ENCODE results near the gene PVRIG. TPM values are rescaled to one million over a fixed set of nuclear protein-coding genes. Genes with fewer than 3 reads are reported as not detected.
"Not testable (repeated sequence)": the region's sequence is repeated elsewhere in the genome, so short reads cannot be mapped to it uniquely, and the experiment has no call there.

Gene PVRIG
- polyA plus RNA-seq, 1 donor = 1.5 TPM

DNA sequence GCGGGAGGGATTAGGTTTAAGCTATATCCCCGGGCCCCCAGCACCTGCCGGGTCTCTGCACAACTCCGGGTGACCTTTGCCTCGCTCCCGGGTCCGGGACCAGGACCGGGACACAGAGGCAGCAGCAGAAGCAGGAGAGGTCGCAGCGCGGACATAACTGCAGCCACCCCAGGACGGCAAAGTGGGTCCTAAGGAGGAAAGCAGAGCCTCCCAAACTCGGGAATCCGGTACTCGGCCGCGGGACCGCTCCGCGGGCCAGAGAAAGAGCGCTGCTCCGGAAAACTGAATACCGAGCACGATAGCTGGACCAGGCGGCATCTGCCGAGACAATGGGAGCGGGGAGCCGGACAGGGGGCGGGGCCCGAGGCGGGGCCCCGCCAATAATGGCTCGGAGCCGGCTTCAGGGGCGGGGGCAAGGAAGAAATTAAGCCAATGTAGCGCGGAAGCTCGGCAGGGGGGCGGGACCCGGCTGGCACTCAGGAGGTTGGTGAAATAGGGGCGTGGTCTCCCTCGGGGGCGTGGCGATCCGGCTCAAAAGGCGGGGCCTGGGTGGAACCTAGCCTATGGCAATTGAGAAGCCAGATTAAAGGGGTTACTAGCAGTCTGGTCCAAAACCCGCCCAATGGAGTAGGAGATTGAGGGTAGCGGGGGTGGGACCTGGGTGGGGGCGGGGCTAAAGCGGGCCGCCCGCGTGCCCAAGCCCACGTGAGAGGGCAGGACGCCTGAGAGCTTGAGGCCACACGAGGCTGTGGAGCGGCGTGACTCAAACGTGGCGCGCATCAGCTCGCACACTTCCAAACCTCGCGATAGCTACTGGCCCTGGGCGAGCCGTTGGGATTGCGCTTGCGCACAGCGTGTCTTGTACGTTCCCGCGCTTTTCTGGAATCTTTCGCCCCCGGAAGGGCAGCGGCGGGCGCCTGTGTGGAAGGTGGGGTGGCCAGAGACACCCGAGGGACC is 42.4 kb upstream of the PVRIG start, which contains the start of the genes GPC2 and STAG3:
Gene GPC2, minus strand, starts transcription at position 337 of the 957 bp plus-strand sequence. Its CDS starts 182 bp downstream, at position 155.
Gene STAG3, plus strand, starts transcription at position 874 of the 957 bp plus-strand sequence. CDS start 2,639 bp downstream, outside the sequence.
- WGBS (ENCODE audit: insufficient coverage, low lambda C conversion rate) = no CpG with 5 or more reads among the region's 78 CpGs
- peak; percentile 89 to 91 for DNase-seq
- Histone ChIP-seq H3K27ac (ENCODE audit: low read length) (no peak within 1 kb of the TSS), H3K9me3 (ENCODE audit: control insufficient read depth, low read depth, low read length) (peaks cover 10% of the 10 kb centered on the region), H3K4me3 (ENCODE audit: low read length) (peak within 1 kb of the TSS; percentile 59), H3K27me3 (ENCODE audit: control insufficient read depth, insufficient read depth, low read length) (peaks cover 17% of the 10 kb centered on the region), H3K36me3 (ENCODE audit: control insufficient read depth, insufficient read depth, low read length) (no peaks in the 10 kb centered on the region), H3K4me1 (ENCODE audit: control insufficient read depth, insufficient read depth, low read length) (peaks cover 5% of the 10 kb centered on the region)

DNA sequence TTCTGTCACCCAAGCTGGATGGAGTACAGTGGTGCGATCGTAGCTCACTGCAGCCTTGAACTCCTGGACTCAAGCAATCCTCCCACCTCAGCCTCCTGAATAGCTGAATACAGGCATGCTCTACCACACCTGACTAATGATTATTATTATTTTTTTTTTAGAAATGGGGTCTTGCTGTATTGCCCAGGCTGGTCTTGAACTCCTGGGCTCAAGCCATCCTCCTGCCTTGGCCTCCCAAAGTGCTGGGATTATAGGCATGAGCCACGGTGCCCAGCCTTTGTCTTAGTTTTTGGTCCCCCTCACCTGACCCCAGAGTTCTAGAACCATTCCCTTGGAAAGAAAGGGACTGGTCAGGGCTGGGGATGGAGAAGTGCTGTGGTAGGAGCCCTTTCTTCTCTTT is 39.7 kb upstream of the PVRIG start:
- not testable (repeated sequence) for H3K36me3 ChIP-seq (ENCODE audit: control insufficient read depth, insufficient read depth, low read length)
- H3K27me3 ChIP-seq (ENCODE audit: control insufficient read depth, insufficient read depth, low read length) = peaks cover 17% of the 10 kb centered on the region

DNA sequence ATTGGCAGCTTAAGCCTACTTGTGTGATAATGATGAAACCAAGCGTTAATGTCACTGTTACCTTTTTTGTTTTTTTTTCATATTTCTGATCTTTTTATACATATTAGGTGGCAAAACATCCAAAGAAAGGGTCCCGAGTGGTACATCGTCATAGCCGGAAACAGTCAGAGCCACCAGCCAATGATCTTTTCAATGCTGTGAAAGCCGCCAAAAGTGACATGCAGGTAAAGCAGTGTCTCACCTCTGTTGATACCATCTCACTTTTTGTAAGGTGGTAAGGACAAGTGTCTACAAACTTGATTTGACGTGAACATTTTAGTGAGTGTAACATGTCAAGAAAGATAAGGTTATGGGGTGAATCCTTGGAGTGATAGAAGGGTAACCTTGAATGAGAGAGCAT is 37.1 kb upstream of the PVRIG start:
- H3K4me1 ChIP-seq (ENCODE audit: control insufficient read depth, insufficient read depth, low read length); H3K27ac ChIP-seq (ENCODE audit: low read length); DNase-seq; H3K9me3 ChIP-seq (ENCODE audit: control insufficient read depth, low read depth, low read length); H3K36me3 ChIP-seq (ENCODE audit: control insufficient read depth, insufficient read depth, low read length); H3K4me3 ChIP-seq (ENCODE audit: low read length): not testable (repeated sequence)
- 80% methylated on average over 1 of the region's 6 CpGs for WGBS (ENCODE audit: insufficient coverage, low lambda C conversion rate)
- peaks cover 12% of the 10 kb centered on the region for H3K27me3 ChIP-seq (ENCODE audit: control insufficient read depth, insufficient read depth, low read length)

More for the DNA sequence above, 39.7 kb upstream of the PVRIG start:
- H3K27ac ChIP-seq (ENCODE audit: low read length); DNase-seq; H3K4me1 ChIP-seq (ENCODE audit: control insufficient read depth, insufficient read depth, low read length); H3K4me3 ChIP-seq (ENCODE audit: low read length); H3K9me3 ChIP-seq (ENCODE audit: control insufficient read depth, low read depth, low read length): not testable (repeated sequence)
- no CpG with 5 or more reads among the region's 3 CpGs for WGBS (ENCODE audit: insufficient coverage, low lambda C conversion rate)

DNA sequence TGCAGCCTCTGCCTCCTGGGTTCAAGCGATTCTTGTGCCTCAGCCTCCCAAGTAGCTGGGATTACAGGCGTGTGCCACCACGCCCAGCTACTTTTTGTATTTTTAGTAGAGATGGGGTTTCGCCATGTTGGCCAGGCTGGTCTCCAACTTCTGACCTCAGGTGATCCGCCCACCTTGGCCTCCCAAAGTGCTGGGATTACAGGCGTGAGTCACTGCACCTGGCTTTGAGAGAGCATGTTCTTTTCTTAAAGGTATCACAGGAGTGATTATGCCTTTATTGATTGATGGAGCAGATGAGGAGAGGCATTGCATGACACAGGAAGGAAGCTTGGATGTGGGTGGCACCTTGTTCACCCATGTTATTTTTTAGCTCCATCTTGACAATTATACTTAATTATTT is 36.7 kb upstream of the PVRIG start:
- not testable (repeated sequence) for H3K9me3 ChIP-seq (ENCODE audit: control insufficient read depth, low read depth, low read length); DNase-seq; H3K27me3 ChIP-seq (ENCODE audit: control insufficient read depth, insufficient read depth, low read length); H3K27ac ChIP-seq (ENCODE audit: low read length); H3K4me1 ChIP-seq (ENCODE audit: control insufficient read depth, insufficient read depth, low read length); H3K36me3 ChIP-seq (ENCODE audit: control insufficient read depth, insufficient read depth, low read length); H3K4me3 ChIP-seq (ENCODE audit: low read length)
- no CpG with 5 or more reads among the region's 6 CpGs for WGBS (ENCODE audit: insufficient coverage, low lambda C conversion rate)

DNA sequence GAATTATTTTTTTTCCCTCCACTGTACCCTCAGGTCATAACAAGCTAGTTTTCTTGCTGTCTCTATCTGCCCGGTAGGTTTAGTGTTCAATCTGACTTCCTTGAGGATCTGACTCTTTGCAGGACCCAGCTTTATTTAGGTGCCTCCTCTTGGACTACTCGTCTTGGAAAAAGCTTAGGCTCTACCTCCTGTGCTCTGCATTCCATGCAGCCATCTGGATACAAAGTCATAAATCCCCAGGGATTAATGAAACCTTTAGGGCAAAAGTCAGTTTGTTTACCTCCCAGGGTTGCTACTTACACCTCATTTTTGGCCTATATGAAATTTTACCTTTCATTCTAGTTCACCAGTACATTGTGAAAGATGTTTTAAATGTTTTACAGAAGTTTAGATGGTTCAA is 34.0 kb upstream of the PVRIG start:
- no peak for DNase-seq
- no peak overlapping the region for H3K27ac ChIP-seq (ENCODE audit: low read length)
- H3K4me3 ChIP-seq (ENCODE audit: low read length) = no peak overlapping the region
- WGBS (ENCODE audit: insufficient coverage, low lambda C conversion rate) = no CpG with 5 or more reads among the region's 2 CpGs
- no peaks in the 10 kb centered on the region for H3K27me3 ChIP-seq (ENCODE audit: control insufficient read depth, insufficient read depth, low read length)
- no peaks in the 10 kb centered on the region for H3K4me1 ChIP-seq (ENCODE audit: control insufficient read depth, insufficient read depth, low read length)
- no peaks in the 10 kb centered on the region for H3K36me3 ChIP-seq (ENCODE audit: control insufficient read depth, insufficient read depth, low read length)
- no peaks in the 10 kb centered on the region for H3K9me3 ChIP-seq (ENCODE audit: control insufficient read depth, low read depth, low read length)

DNA sequence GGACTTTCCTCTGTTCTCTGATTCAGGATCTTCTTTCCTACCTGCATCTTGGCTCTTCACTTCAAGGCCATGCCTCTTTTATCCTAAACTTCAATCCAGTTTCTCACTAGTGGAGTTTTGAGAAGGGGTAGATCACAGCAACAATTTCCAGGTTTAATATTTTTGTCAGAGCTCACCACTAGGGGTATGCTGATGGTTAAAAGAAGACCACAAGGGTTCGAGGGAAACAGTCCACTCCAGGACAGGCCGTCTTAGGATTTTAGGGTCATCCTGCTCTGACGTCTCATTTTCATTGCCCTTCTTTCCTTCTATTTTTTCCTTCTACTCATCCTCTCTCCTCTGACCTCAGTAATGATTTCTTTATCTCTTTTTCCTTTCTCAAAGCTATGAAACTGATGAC is 30.7 kb upstream of the PVRIG start:
- Histone ChIP-seq H3K9me3 (ENCODE audit: control insufficient read depth, low read depth, low read length) (no peaks in the 10 kb centered on the region), H3K27me3 (ENCODE audit: control insufficient read depth, insufficient read depth, low read length) (no peaks in the 10 kb centered on the region), H3K36me3 (ENCODE audit: control insufficient read depth, insufficient read depth, low read length) (no peaks in the 10 kb centered on the region), H3K4me1 (ENCODE audit: control insufficient read depth, insufficient read depth, low read length) (no peaks in the 10 kb centered on the region), H3K4me3 (ENCODE audit: low read length) (no peak overlapping the region), H3K27ac (ENCODE audit: low read length) (no peak overlapping the region)
- DNase-seq = no peak
- no CpG with 5 or more reads among the region's 3 CpGs for WGBS (ENCODE audit: insufficient coverage, low lambda C conversion rate)

DNA sequence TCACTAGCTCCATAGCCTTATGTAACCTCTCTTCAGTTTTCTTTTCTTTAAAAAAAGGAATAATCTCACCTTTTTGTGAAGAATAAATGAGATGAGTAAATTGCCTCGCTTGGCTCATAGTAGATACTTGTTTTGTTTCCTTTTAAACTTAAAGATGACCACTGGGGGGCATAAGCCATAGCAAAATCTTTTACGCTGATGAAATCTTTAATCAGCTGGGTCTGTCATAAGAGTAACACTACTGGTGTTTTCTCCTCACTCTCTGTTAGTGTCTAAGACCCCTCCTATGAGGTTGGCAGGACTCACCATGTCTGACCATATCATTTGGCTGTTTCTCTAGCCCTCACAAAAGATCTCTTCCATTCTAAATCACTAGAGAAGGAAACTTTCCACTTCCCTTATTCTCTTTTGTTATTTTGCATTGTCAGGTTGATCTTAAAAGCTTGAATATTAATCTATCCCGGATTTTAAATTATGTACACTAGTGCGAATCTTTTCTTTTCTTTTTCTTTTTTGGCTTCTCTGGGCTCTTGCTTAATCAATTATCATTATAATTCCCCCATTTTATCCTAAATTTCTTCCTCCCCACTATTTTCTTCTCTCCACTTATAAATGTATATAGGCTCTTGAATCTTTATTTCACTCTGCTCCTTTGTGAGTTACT is 29.6 kb upstream of the PVRIG start:
- WGBS (ENCODE audit: insufficient coverage, low lambda C conversion rate) = 93% methylated on average over 2 of the region's 4 CpGs
- Histone ChIP-seq H3K4me1 (ENCODE audit: control insufficient read depth, insufficient read depth, low read length) (no peaks in the 10 kb centered on the region), H3K4me3 (ENCODE audit: low read length) (no peak overlapping the region), H3K27ac (ENCODE audit: low read length) (no peak overlapping the region), H3K27me3 (ENCODE audit: control insufficient read depth, insufficient read depth, low read length) (no peaks in the 10 kb centered on the region), H3K9me3 (ENCODE audit: control insufficient read depth, low read depth, low read length) (no peaks in the 10 kb centered on the region), H3K36me3 (ENCODE audit: control insufficient read depth, insufficient read depth, low read length) (no peaks in the 10 kb centered on the region)
- DNase-seq = no peak

DNA sequence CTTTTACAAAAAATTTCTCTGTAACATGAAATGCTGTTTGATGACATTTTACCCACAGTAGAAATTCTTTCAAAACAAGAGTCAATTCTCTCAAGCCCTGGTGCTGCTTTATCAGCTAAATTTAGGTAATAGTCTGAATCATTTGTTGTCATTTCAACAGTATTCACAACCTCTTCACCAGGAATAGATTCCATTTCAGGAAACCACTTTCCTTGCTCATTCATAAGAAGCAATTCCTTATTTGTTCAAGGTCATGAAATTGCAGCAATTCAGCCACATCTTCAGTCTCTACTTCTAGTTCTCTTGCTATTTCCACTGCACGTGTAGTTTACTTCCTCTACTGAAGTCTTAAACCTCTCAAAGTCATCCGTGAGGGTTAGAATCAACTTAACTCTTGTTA is 28.0 kb upstream of the PVRIG start:
- no peak overlapping the region for H3K27ac ChIP-seq (ENCODE audit: low read length)
- no peak overlapping the region for H3K4me3 ChIP-seq (ENCODE audit: low read length)
- DNase-seq = no peak
- H3K4me1 ChIP-seq (ENCODE audit: control insufficient read depth, insufficient read depth, low read length) = no peaks in the 10 kb centered on the region
- 50% methylated on average over 2 of the region's 2 CpGs for WGBS (ENCODE audit: insufficient coverage, low lambda C conversion rate)
- H3K9me3 ChIP-seq (ENCODE audit: control insufficient read depth, low read depth, low read length) = no peaks in the 10 kb centered on the region
- H3K36me3 ChIP-seq (ENCODE audit: control insufficient read depth, insufficient read depth, low read length) = no peaks in the 10 kb centered on the region
- H3K27me3 ChIP-seq (ENCODE audit: control insufficient read depth, insufficient read depth, low read length) = no peaks in the 10 kb centered on the region

DNA sequence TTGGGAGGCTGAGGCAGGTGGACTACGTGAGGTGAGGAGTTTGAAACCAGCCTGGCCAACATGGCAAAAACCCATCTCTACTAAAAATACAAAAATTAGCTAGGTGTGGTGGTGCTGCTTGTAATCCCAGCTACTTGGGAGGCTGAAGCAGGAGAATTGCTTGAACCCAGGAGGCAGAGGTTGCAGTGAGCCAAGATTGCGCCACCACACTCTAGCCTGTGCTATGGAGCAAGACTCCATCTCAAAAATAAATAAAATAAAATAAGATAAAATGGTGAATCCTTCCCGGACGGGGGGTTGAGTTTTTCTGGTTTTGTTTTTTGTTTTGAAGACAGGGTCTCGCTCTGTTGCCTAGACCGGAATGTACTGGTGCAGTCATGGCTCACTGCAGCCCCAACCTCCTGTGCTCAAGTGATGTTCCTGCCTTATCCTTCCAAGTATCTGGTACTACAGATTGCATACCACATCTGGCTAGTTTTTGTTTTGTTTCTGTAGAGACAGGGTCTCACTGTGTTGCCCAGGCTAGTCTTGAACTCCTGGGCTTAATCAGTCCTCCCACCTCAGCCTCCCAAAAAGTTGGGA is 27.4 kb upstream of the PVRIG start:
- not testable (repeated sequence) for H3K36me3 ChIP-seq (ENCODE audit: control insufficient read depth, insufficient read depth, low read length); H3K9me3 ChIP-seq (ENCODE audit: control insufficient read depth, low read depth, low read length); H3K4me1 ChIP-seq (ENCODE audit: control insufficient read depth, insufficient read depth, low read length); DNase-seq; H3K27me3 ChIP-seq (ENCODE audit: control insufficient read depth, insufficient read depth, low read length); H3K4me3 ChIP-seq (ENCODE audit: low read length); H3K27ac ChIP-seq (ENCODE audit: low read length)
- WGBS (ENCODE audit: insufficient coverage, low lambda C conversion rate) = 100% methylated on average over 4 of the region's 6 CpGs

DNA sequence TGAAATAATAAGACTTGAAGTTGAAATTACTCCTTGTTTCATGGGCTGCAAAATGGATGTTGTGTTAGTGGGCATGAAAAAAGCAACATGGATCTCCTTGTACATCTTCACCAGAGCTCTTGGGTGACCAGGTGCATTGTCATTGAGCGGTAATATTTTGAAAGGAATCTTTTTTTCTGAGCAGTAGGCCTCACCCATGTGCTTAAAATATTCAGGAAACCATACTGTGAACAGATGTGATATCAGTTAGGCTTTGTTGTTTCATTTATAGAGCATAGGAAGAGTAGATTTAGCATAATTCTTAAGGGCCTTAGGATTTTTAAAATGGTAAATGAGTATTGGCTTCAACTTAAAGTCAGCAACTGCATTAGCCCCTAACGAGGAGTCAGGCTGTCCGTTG is 26.8 kb upstream of the PVRIG start:
- Histone ChIP-seq H3K4me3 (ENCODE audit: low read length) (no peak overlapping the region), H3K27me3 (ENCODE audit: control insufficient read depth, insufficient read depth, low read length) (no peaks in the 10 kb centered on the region), H3K9me3 (ENCODE audit: control insufficient read depth, low read depth, low read length) (no peaks in the 10 kb centered on the region), H3K4me1 (ENCODE audit: control insufficient read depth, insufficient read depth, low read length) (no peaks in the 10 kb centered on the region), H3K36me3 (ENCODE audit: control insufficient read depth, insufficient read depth, low read length) (no peaks in the 10 kb centered on the region), H3K27ac (ENCODE audit: low read length) (no peak overlapping the region)
- no CpG with 5 or more reads among the region's 3 CpGs for WGBS (ENCODE audit: insufficient coverage, low lambda C conversion rate)
- DNase-seq = no peak

Data from large intestine (tissue), 3 donors.